Neutrophil (primary cell): Measurements from ENCODE around the gene FBXO3.

Source experiments
- H3K27ac ChIP-seq: fragments of 200-600 bp; sonication (generic); 2 replicates; pipeline ENCODE4 v1.5.1; 2016; ENCODE audit warnings: mild to moderate bottlenecking, moderate library complexity
- H3K27me3 ChIP-seq: fragments of 200-600 bp; sonication (generic); 2 replicates; pipeline ENCODE4 v1.6.0; 2016; ENCODE audit warnings: mild to moderate bottlenecking
- H3K36me3 ChIP-seq: fragments of 200-600 bp; sonication (generic); 2 replicates; pipeline ENCODE4 v1.5.1; 2017
- H3K4me1 ChIP-seq, 2 experiments: fragments of 200-600 bp in 1 of 2; sonication (generic) in 1 of 2; 1 replicate in 1 of 2; 2 replicates in 1 of 2; pipeline versions ENCODE4 v1.5.1 to v1.6.1; 2013 to 2016; ENCODE audit warnings: low read depth in 1 of 2, low read length in 1 of 2, mild to moderate bottlenecking in 1 of 2, moderate library complexity in 1 of 2; ENCODE audit not compliant: control insufficient read depth in 1 of 2, insufficient read depth in 1 of 2
- H3K4me3 ChIP-seq, 2 experiments: fragments of 200-600 bp in 1 of 2; sonication (generic) in 1 of 2; 1 replicate in 1 of 2; 2 replicates in 1 of 2; pipeline ENCODE4 v1.5.1; 2013 to 2016; ENCODE audit warnings: low read depth in 1 of 2, low read length in 1 of 2, mild to moderate bottlenecking in 1 of 2, moderate library complexity in 1 of 2
- H3K9me3 ChIP-seq: fragments of 200-600 bp; sonication (generic); 2 replicates; pipeline ENCODE4 v1.5.1; 2016
- TF ChIP-seq, protein P1 (sequence below): fragments of 200-600 bp; sonication (generic); IDR thresholded peaks from 2 replicates; pipeline ENCODE4 v1.5.1; 2016; ENCODE audit warnings: antibody characterized with exemption

FBXO3 gene

DNA sequence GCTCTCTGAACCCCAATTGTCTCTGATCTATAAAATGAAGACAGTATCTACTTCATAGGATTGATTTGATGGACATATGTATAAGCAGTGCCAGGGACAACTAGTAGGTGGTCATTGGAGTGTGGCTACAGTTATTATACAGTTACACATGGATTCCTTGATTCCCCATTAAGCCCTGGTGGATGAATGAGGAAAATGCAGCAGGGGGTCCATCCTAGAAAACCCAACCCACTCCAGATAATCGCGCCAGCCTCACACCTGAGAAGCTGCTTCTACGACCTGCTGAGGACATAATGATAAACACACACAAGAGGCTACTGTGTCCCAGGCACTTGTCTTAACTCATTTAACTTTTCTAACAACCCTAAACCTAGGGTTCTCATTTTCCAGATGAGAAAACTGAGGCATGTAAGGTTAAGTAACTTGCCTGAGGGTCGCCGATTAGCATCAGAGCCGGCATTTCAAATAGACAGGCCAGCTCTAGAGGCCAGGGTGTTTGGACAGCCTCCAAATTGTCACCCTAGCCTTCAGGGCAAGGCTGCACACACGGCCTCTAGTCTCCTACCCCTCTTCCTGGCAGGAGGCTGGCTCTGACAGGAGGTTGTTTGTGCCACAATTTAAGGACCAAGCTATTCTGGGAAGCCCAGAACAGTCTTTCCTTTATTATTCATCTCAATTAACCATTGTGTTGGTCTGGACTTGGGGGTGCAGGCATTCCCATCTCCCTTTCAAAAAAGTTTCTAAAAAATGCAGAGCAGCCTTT is 69.9 kb downstream of the FBXO3 start:
- H3K27me3 ChIP-seq = no peaks in the 10 kb centered on the region
- TF ChIP-seq, protein P1, sequence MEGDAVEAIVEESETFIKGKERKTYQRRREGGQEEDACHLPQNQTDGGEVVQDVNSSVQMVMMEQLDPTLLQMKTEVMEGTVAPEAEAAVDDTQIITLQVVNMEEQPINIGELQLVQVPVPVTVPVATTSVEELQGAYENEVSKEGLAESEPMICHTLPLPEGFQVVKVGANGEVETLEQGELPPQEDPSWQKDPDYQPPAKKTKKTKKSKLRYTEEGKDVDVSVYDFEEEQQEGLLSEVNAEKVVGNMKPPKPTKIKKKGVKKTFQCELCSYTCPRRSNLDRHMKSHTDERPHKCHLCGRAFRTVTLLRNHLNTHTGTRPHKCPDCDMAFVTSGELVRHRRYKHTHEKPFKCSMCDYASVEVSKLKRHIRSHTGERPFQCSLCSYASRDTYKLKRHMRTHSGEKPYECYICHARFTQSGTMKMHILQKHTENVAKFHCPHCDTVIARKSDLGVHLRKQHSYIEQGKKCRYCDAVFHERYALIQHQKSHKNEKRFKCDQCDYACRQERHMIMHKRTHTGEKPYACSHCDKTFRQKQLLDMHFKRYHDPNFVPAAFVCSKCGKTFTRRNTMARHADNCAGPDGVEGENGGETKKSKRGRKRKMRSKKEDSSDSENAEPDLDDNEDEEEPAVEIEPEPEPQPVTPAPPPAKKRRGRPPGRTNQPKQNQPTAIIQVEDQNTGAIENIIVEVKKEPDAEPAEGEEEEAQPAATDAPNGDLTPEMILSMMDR = no peak
- H3K36me3 ChIP-seq = peaks cover 8% of the 10 kb centered on the region
- no peak overlapping the region for H3K27ac ChIP-seq
- peaks cover 58 to 59% of the 10 kb centered on the region in 2 experiments for H3K4me1 ChIP-seq
- H3K9me3 ChIP-seq = no peaks in the 10 kb centered on the region
- no peak overlapping the region for H3K4me3 ChIP-seq

DNA sequence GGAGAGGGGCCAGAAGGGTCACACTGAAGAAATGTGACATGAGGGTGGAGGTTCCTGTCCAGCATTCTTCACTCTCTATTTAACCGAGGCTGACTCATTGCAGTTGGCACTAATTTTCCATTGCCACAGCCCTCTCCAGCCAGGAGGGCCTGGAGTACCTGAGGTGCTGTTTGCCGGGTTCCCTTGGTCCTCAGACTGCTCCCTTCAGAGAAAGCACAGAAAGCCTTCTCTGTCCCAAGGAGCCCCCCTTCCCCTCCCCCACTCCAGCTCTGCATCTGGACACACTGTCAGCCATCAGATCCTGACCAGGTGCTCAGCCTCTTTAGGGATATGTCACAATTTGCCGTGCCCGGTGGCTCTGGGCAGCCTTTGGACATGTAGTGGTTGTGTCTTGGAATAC is 70.5 kb downstream of the FBXO3 start:
- Histone ChIP-seq H3K4me1 (peaks cover 65% of the 10 kb centered on the region in 2 experiments), H3K36me3 (peaks cover 1% of the 10 kb centered on the region), H3K27ac (no peak overlapping the region), H3K27me3 (no peaks in the 10 kb centered on the region), H3K4me3 (no peak overlapping the region), H3K9me3 (no peaks in the 10 kb centered on the region)
- TF ChIP-seq, protein P1 = no peak

DNA sequence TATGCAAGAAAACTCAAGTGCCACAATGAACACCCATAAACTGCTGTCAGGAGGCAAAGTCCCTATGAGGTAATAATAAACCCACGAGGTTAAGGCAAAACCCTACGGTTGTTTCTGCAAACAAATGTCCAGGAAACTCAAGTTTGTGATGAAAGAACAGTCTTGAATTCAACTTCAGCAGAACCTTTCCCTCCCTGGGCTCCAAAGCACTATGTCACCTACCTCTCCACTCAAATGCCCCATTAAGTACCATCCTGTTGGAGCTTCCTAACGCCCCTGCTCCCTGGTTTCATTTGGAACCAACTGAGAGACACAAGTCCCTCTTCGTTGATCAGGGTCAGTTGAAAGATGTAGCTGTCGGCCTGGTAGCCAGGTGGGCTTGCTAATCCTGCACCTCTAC is 71.1 kb downstream of the FBXO3 start:
- Histone ChIP-seq H3K36me3 (no peaks in the 10 kb centered on the region), H3K4me1 (peaks cover 66 to 67% of the 10 kb centered on the region in 2 experiments), H3K4me3 (no peak overlapping the region), H3K9me3 (no peaks in the 10 kb centered on the region), H3K27me3 (no peaks in the 10 kb centered on the region), H3K27ac (peak overlapping the region; percentile 17)
- TF ChIP-seq, protein P1 = no peak

DNA sequence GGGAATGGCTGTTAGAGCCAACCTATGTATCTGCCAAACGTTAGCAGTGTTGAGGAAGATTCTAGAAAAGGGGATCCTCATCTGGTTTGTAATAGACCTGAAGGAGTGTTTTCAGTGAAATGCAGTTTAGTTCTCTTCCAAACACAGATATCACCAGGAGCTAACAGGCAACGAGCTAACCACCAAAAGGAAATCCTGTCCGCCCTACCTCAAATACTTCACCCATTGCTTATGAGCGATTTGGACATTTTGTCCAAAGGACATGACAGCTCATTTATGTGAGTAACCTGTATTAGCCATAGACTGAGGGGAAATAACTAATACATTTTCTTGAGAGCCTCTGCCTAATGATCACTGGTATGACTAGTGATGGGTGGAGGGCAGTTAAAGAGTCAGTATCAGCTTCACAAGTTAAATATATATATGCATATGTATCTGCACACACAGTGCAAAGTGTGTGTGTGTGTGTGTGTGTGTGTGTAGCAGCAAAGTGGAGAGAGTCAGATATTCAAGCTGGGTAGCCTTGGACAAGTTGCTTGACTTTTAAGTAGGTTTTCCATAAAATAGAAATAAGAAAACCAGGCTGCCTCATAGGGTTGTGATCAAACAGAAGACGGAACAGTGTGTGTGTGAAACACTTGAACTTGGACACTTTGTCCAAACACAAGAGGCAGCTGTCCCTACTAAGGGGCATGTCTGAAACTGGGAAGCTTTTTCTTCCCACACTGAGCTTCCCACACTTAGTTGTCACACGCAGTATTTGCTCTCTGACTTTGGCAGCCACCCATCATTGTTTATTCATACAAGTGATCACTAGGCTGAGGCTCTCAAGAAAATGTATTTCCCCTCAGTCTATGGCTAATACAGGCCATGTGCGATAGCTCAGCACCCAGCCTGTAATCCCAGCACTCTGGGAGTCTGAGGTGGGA is 72.8 kb downstream of the FBXO3 start:
- peaks cover 58 to 60% of the 10 kb centered on the region in 2 experiments for H3K4me1 ChIP-seq
- TF ChIP-seq, protein P1 = no peak
- peak overlapping the region; percentile 76 to 96 for H3K4me3 ChIP-seq
- H3K27ac ChIP-seq = peak overlapping the region; percentile 65
- H3K9me3 ChIP-seq = no peaks in the 10 kb centered on the region
- H3K27me3 ChIP-seq = no peaks in the 10 kb centered on the region
- no peaks in the 10 kb centered on the region for H3K36me3 ChIP-seq

DNA sequence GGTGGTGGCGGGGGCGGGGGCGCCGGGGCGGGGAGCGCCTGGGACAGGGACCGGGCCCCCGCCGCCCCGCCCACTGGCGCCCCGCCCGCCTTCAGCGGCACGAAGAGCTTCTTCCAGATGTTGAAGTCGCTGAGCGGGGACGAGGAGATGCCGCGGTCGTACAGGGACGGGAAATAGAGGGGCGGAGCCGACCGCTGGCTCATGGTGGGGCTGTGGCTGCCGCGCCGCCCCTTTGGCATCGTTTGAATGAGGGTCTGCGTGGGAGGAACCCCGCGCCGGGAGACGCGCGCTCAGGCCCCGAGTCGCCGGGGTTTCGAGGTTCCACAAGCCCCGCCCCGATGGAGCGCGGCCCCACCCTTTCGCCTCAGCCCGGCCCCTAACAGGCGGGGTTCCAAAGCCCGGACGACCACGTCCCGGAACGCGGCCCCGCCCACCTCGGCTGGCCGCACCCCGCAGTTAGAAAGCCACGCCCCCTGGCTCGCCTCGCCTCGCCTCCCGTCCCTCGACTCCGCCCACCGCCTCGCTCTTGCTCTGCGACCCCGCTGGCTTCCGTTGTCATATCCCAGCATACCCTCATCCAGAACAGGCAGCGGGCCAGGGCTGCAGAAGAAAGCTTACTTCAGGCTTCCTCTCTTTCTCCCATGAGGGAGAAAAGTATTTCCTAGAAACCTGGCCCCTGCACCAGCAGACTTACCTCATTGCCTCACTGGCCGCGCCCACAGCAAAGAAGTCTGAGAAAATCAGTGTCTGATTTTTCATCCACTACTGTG is 73.6 kb downstream of the FBXO3 start, which contains the start of gene C11orf91:
TSS of gene C11orf91 (minus strand) at position 325 of the 770 bp plus-strand sequence. CDS start at position 239, 86 bp downstream.
- Histone ChIP-seq H3K4me1 (peaks cover 59 to 61% of the 10 kb centered on the region in 2 experiments), H3K9me3 (no peaks in the 10 kb centered on the region), H3K27ac (peak within 1 kb of the TSS; percentile 65), H3K27me3 (no peaks in the 10 kb centered on the region), H3K36me3 (no peaks in the 10 kb centered on the region), H3K4me3 (peak within 1 kb of the TSS; percentile 76 to 96)
- TF ChIP-seq, protein P1 = no peak
